Activated T-cell treated with anti-CD3 and anti-CD28 coated beads for 24 hours (primary cell): Measurements from ENCODE around the gene FBH1.
"Not testable (repeated sequence)": the region's sequence is repeated elsewhere in the genome, so short reads cannot be mapped to it uniquely, and the experiment has no call there.

Experiments
- DNase-seq: peaks from one replicate; pipeline ENCODE4 v3.0.0-alpha.2; 2020; ENCODE audit warnings: low read depth

The FBH1 gene

GRCh38 chr10:5903563-5903962 is 13.5 kb downstream of the FBH1 start:
- DNase-seq, result no peak

DNA sequence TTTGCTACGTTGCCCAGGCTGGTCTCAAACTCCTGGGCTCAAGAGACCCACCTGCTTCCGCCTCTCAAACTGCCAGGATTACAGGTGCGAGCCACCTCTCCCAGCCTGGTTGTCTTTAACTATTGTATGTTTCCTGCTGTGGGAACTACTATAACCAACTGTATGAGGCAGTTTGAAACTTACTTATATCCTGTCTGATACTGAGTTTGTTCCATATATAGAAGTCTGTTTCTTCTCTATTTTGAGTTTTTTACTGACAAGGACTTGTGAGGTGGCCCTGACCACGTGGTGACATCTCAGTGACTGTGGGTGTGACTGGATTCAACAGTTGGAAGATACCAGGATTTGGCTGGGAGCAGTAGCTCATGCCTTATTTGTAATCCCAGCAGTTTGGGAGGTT is 14.2 kb downstream of the FBH1 start:
- no peak for DNase-seq

GRCh38 chr10:5905854-5906507 is 15.9 kb downstream of the FBH1 start:
- no peak for DNase-seq

GRCh38 chr10:5906651-5907050 is 16.6 kb downstream of the FBH1 start:
- DNase-seq, result no peak

DNA sequence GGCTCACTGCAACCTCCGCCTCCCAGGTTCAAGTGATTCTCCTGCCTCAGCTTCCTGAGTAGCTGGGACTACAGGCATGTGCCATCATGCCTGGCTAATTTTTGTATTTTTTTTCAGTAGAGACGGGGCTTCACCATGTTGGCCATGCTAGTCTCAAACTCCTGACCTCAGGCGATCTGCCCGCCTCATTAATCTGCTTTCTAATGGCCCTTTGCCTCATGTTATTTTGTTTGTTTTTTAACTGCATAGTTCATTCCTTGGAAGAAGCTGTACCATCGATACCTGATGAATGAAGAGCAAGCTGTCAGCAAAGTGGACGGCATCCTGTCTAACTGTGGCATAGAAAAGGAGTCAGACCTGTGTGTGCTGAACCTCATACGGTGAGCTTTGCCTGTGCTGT is 18.6 kb downstream of the FBH1 start:
- DNase-seq, result not testable (repeated sequence)

DNA sequence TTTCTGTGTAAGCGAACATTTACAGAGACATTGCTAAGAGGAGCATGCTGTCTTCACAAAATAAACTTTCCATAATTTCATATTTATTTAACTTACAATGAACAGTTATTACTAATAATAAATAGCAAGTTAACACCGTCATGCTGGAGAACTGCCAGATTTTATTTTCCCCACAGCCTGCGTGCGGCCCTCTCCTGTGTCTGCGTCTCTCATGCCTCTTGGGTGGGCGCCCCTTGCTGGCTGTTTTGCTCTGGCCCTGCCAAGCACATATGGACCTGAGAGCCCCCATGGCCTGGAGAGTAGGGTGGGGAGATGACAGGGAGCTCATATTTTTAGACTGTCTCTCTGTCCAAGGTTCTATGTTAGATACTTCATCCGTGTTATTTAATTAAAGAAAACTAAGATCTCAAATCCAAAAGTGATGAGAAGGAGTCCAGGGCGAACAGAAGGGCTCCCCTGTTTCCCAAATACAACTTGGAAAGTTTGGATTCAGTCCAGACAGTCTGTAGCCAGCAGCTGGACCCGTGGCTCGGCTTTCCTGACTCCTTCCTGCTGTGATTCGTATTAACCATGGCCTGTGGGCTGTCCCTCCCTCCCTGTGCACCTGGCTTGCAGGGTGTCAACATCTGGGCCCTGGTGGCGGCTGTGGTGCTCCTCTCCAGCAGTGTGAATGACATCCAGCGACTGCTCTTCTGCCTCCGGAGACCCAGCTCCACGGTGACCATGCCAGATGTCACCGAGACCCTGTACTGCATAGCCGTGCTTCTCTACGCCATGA is 20.5 kb downstream of the FBH1 start:
- no peak for DNase-seq

GRCh38 chr10:5911670-5912069 is 21.6 kb downstream of the FBH1 start:
- no peak for DNase-seq

- DNase-seq, result no peak
Measured at GRCh38 chr10:5913736-5914135, 23.7 kb downstream of the FBH1 start.

- DNase-seq, result no peak
Measured at GRCh38 chr10:5915451-5915850, 25.4 kb downstream of the FBH1 start.

- DNase-seq, result no peak
Measured at GRCh38 chr10:5917305-5917704, 27.3 kb downstream of the FBH1 start.

GRCh38 chr10:5918763-5919162 is 28.7 kb downstream of the FBH1 start:
- DNase-seq, result no peak

DNA sequence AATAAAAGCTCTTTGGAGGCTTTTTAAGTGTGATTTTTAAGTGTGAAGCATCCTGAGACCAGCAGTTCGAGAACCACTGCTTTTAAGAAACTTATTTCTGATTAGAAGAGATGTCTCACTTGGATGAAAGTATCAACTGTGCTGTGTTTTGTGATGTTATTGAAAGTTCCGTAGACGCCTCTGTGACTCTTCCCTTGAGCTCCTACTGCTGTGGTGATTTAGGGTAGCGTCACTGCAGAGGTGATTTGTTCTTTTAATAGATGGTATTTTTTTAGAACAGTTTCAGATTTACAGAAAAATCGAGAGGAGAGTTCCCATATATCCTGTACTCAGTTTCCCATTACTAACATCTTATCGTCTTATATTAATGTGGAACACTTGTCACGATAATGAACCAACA is 29.5 kb downstream of the FBH1 start:
- DNase-seq, result no peak

- DNase-seq, result no peak
Measured at GRCh38 chr10:5921746-5922145, 31.7 kb downstream of the FBH1 start.

DNA sequence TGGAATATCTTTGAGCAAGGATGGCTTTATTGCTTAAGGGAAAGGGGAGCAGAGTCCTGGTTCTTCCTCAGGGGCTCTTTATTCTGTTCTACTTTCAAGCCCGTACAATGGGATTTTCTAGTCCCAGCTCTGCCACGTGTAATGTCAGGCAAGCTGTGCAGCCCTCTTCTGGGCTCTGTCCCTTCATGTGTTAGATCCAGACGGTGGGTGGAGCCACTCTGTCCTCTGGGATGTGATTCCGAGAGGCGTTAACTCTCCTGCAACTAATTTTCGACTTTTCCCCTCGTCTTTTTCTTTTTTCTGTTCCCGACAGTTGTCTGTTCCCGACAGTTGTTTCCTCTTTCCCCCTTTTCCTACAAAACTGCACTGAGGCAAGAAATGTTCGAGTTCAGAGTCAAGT is 34.8 kb downstream of the FBH1 start:
- no peak for DNase-seq

GRCh38 chr10:5927306-5927705 is 37.3 kb downstream of the FBH1 start:
- DNase-seq, result no peak

- DNase-seq, result no peak
Measured at GRCh38 chr10:5929442-5929841, 39.4 kb downstream of the FBH1 start.

- DNase-seq, result no peak
Measured at GRCh38 chr10:5930272-5930671, 40.2 kb downstream of the FBH1 start.

GRCh38 chr10:5932345-5932744 is 42.3 kb downstream of the FBH1 start:
- no peak for DNase-seq

GRCh38 chr10:5933909-5934546 is 44.0 kb downstream of the FBH1 start:
- DNase-seq, result no peak

DNA sequence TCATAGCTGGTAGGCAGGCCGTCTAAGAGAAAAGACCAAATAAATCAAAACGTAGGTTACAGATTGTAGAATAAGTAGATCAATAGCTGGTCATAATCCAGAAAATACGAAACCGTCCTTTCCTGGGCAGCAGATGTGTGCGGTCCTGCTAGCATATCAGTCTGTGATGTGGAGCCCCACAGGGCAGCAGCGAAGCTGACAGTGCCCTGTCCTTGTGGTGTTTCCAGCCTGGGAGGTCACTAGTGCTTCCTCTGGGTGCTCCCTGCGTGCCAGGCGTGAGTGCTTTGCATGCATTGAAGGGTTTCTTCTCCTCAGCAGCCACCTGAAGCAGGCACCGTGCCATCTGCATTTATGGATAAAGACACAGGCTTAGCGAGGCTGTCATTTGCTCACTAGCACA is 45.6 kb downstream of the FBH1 start:
- no peak for DNase-seq

GRCh38 chr10:5937016-5937415 is 47.0 kb downstream of the FBH1 start:
- no peak for DNase-seq

DNA sequence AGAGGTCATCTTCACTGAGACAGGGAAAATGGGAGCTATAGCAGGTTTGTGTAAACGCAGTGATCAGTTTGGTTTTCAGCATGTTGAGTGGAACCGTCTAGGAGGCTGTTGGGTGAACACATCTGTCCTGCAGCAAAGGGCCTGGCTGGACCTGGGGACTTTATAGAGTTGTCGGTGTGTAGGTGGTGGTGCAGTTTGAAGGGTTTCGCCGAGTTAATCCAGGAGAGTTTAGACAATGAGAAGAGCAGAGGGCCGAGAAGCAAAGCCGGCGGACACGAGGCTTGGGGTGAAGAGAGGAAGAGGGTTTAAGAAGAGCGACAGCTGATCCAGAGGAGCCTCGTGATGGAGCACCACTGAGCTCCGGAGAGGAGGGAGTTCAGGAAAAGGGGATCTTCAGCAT is 48.2 kb downstream of the FBH1 start:
- DNase-seq, result no peak

DNA sequence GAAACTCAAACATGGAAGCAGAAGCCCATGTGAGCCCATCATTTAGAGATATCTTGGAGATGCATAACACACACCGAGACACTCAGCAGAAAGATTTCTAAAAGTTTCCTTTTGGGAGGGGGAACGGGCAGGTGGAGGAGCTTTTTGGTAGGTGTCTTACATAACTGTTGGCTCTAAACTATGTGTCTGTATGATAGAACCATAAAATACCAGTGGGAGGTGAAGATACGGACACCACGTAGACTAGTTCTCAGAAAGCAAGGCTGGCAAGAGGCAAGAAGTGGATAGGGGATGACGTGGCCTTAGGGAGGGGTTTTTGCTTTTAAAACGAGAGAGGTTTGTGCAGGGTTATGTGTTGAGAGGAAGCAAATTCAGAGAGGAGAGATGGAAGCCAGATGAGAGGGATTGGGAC is 50.8 kb downstream of the FBH1 start:
- DNase-seq, result no peak
